G401.6 (cell line): ENCODE results near the gene MRPL10.

Experiments used
- FAIRE-seq: peaks from 2 replicates; lab custom pipeline; 2012; peaks lifted over from hg19 to GRCh38; lab: Jason Lieb, UNC

MRPL10 gene

GRCh38 chr17:47812146-47812920 lies 19.0 kb downstream of the MRPL10 start:
- no peak for FAIRE-seq

DNA sequence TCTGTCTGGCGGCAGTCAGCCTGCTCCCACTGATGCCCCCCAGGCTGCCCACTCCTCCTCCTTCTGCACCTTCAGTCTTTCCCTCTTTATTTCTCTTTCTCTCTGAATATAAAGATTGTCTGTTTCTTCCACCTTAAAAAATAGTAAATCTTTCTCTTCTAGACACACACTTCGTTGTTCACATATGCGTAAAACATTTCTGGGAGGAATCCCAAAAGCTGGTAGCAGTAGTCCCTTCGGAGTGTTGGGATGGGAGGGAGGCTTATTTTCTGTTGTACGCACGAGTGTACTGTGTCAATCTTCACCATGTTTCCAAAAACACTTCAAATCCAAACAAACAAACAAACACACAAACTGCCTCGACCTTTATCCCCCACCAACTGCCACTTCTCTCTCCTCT lies 19.6 kb downstream of the MRPL10 start:
- no peak for FAIRE-seq

DNA sequence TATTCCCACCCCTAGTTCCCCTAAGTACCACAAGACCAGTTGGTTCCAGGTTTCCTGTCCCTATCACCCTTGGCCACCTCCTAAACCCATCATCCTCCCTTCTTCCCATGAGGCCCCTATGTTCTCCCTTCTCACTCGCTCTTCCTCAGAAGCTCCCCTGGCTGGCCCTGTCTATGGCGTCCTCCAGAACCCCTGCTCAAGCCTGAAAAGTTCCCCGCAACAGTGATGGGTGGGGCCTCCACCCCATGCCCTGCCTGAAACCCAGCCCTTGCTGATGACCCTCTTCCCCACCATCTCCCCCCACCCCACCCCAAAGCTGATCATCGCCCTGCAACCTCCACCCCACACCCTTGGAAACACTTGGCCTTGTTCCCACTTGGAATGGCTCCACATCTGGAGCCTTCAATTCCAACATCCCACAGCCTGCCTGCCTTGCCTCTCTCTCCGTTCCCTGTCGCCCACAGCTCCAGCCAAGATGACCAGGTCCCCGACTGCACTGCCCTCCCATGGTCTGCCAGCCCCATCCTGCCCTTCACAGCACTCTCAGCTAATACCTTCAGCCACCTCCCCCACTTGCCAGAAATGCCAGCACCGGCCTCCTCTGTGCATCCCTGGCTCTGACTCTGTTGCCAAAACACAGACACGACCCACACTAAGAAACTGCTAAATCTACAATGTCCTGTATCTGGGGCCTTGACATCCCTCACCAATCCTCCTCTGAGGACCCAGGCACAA lies 20.3 kb downstream of the MRPL10 start:
- FAIRE-seq = no peak

DNA sequence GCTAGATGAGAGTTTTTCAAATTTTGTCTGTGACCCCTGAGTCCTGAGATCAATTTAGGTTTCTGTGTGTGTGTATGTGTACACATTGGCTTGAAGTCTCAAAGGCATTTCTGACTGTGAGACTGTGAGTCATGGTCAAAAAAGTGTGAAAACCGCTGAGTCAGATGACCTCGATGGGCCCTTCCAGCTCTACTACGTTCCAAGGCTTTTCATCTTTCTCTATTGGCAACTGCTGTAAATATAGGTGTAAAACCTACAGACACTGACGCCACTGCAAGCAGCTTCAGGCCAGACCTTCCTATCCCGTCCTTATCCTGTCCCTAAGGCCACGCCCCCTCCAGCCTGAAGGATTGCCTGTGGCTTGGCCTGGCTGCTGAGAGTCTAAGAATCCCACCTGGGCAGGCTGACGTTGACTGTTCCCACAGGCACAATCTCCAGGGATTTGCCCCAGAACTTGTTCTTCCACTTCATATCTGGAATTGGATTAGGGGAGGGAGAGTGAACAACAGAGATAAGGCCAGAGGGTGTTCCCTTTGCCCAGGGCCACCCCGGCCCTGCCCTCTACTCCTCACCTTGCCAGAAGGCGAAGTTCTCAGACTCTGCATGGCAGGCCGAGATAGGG lies 21.0 kb downstream of the MRPL10 start:
- no peak for FAIRE-seq

DNA sequence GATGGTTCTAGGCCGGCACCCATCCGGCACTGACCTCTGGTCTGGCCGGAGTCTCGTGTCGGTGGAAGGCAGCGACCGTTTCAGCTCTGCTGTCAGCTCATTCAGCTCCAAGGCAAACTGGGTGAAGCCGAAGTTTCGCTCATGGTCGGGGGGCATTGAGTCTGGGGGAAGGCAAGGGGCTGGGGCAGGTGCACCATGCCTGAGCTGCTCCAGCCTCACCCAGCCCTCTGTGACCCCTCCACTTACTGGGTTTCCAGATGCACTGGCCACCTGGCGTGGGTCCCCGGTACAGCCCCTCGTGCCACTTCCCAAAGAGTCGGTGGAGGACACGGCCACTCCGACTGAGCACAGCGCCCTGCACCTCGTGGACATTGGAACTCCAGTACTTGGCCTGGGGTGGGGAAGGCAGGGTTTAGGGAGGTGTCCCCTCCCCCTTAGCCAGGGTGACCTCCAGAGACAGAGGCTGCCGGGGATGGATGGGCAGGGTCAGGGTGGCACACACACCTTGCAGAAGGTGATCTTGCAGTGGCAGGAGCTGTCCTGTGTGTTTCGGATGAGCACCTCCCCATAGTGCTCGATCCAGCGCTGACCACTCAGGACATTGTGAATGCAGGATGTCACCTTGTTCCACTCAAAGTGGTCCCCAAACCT lies 22.4 kb downstream of the MRPL10 start:
- no peak for FAIRE-seq

DNA sequence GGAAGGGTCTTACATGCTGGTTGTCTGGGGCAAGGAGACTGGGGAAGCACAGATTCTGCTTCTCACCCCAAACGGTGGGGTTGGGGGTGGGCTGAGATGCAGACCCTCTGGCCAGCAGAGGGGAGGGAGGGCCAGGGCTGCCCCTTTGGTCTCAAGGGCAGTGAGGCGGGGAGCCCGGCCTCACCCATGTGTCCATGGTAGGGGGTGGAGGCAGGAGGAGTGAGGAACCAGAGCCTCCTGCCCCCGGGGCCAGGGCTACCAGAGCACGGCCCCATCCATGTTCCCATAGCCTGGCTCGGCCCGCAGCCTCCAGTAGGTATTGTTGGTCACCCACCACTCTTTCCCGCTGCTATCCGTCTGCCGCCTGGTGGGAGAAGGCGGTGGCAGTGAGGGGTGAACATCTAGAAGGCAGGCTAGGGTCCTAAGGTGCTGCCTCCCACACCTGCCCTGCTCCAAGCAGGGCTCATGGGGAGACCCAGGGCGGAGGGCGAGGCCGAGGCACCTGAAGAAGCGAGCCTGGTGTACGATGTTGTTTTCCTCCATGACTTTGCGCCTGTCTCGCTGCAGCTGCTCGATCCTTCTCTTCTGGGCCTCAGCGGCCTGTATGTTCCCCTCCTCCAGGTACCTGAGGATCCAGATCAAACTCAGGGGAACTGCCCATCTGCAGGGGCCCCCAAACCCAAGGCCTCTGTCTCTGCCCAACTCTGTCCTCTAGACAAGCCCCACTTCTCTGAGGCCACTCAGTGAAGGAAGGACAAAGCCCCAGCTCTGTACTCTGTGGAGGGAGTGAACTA lies 23.1 kb downstream of the MRPL10 start:
- FAIRE-seq = no peak

- FAIRE-seq = no peak
These were observed 23.9 kb downstream of the MRPL10 start for GRCh38 chr17:47807421-47807820.

DNA sequence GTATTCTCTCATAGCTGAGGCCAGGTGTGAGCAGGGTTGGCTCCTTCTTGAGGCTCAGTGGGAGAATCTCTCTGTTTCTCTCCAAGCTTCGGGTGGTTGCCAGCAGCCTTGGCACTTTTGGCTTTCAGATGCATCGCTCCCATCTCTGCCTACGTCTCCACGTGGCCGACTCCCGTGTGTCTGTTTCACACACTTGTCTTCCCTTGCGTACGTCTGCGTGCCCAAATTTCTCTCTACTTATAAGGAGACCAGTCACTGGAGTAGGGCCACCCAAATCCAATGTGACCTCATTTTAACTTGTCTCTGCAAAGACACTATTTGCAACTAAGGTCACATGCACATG lies 24.5 kb downstream of the MRPL10 start:
- FAIRE-seq = no peak

DNA sequence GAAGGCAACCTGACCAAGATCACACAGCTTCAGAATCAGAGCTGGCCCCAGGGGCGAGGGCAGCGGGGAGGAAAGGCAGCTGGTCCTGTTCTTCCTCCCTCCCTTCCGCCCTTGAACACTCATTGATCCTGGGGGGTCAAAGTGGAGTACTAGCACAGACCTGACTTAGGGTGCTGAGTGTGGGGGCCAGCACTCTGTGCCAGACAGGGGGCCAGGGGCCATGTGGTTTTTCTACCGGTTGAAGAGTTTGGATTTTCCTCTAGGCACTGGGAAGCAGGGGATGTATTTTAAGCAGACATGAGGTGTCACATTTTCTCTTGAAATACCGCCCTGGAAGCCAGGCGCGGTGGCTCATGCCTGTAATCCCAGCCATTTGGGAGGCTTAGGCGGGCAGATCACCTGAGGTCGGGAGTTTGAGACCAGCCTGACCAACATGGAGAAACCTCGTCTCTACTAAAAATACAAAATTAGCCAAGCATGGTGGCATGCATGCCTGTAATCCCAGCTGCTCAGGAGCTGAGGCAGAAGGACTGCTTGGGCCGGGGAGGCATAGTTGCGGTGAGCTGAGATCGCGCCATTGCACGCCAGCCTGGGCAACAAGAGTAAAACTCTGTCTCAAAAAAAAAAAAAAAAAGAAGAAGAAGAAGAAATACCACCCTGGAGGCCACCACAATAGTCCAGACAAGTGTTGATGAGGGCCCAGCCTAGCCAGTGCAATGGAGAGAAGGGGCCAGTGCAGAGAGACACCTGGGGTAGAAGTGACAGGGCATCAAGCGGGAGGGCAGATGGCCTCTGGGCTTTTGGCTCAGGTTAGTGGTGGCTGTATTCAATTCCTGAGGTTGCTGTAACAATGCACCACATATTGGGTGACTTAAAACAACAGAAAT lies 25.1 kb downstream of the MRPL10 start:
- FAIRE-seq = no peak

DNA sequence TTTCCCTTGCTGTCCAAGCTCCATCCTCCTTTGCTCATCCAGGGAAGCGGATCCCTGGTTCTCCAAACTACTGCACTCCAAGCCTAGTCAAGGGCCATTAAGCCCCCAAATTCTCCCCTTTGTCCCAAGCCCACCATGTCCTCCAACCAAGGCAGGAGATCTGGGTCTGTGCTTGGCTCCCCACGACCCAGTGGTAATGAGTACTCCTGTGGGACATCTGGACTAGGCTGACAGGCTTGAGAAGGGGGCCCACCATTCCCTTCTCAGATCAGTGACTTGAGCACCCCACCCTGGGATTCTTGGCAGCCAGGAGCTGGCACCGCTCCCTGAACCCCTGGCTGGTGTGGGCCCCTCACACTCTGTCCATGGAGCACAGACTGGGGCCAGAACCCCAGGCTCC lies 26.9 kb downstream of the MRPL10 start:
- FAIRE-seq = no peak

GRCh38 chr17:47803751-47804150 lies 27.6 kb downstream of the MRPL10 start:
- no peak for FAIRE-seq

DNA sequence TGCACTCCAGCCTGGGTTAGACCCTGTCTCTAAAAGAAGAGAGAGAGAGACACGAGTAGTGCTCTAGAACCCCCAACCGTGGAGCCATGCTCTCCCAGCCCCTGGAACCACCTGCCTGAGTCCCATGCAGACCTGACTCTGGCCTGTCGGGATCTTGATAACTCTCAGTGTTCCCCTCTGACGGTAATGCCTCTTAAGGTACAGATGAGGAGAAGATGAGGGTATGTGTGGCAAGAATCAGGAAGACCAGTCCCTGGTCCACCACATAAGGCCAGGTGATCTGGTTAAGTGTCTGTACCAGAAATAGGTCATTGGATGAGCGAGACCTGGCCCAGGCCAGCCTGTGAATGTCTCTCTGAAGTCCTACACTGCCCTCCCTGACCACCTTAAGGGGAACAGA lies 28.1 kb downstream of the MRPL10 start:
- FAIRE-seq = no peak

DNA sequence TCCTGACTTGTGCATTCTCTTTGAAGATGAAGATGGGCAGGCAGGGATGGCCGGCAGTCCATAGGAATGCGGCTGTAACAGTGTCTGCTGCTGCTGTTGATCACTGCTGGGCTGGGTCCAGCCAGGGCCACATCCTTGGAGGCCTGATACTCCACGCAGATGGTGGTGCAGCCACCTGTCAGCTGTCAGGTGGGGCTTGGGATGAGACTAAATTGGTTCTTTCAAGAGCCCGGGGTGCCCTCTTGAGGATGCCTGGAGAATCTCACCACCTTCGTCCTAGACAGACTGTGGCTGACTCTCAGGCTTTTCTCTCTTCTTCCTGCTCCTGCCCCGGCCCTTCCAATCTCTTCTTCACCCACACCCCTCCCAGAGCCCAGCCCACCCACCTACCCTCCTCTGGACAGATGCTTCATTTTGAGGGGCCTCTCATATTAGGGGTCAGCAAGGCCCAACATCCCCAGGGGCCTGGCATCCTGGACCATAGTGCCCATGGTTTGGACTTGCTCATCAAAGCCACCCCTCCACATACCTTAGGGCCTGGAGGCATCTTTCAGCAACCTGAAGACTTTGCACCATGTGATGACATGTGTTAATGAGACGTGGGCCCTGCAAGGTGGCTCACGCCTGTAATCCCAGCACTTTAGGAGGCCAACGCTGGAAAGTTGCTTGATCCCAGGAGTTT lies 28.9 kb downstream of the MRPL10 start:
- FAIRE-seq = no peak

GRCh38 chr17:47801906-47802305 lies 29.4 kb downstream of the MRPL10 start:
- no peak for FAIRE-seq

DNA sequence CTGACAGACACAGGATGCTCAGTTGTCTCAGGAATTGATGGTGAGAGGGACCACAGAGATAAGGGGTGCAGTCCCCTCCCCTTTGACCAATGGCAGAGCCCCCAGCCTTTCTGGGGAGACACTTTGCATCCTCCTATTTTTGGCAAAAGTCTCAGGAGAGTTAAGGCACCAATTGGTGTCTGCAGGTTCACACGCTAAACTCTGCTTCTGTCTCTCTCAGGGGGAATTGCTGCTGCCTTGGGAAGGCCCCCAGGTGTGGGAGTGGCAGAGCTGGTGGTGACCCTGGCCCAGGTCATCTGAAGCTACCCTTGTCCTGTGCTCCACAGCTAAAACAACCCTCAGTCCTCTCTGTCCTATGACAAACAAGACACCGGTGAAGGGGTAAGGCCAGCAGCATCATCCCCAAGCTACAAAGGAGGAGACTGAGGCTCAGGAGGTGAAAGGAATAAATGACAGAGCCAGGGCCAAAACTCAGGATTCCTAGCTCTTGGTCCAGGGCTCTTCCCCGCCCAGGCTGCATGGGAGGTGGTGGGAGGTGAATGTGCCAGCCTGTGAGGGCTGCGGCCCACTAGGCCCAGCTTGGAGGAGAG lies 30.1 kb downstream of the MRPL10 start:
- FAIRE-seq = no peak

DNA sequence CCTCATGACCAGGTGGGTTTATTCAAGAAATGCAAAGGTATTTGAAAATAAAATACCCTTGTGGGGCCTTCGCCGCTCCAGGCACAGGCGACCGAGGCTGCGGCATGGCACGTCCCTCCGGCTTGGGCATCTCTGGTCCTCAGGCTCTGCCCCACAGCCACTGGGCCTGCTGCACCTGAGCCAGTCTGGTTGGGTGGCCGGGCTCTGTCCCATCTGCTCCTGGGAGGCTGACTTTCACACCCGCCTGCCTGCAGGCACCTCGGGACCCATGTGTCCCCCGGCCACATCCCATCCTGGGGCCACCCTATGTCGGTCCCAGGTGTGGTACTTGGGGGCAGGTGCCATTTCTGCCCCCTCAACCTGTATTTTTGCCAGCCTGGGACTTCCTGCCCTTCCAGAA lies 30.7 kb downstream of the MRPL10 start:
- no peak for FAIRE-seq

DNA sequence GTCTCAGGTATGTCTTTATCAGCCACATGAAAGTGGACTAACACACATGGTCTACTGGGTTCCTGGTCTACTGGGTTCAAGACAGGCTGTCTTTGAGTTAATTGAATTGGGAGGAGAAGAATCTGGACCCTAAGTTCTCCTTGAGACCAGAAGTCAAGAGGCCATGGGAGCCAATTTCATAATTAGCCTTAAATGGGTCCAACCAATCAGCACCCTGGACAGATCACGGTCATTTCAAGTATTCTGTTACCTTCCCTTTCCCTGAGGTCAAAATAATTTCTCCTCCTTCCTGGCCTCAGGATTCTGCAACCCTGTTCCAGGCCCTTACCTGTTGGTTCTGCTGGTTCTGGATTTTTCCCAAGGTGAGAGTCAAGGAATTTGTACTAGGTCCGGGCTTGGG lies 33.5 kb downstream of the MRPL10 start:
- no peak for FAIRE-seq

DNA sequence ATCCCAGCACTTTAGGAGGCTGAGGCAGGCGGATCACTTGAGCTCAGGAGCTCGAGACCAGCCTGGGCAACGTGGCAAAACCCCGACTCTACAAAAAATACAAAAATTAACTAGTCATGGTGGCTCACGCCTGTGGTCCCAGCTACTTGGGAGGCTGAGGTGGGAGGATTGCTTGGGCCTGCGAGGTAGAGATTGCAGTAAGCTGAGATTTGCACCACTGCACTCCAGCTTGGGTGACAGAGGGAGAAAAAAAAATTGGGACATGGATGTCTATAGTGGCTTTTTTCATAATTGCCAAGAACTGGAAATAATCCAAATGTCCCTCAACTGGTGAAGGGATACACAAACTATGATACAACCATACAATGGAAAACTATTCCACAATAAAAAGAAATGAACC lies 38.4 kb downstream of the MRPL10 start:
- no peak for FAIRE-seq

GRCh38 chr17:47792457-47792856 lies 38.9 kb downstream of the MRPL10 start:
- no peak for FAIRE-seq

DNA sequence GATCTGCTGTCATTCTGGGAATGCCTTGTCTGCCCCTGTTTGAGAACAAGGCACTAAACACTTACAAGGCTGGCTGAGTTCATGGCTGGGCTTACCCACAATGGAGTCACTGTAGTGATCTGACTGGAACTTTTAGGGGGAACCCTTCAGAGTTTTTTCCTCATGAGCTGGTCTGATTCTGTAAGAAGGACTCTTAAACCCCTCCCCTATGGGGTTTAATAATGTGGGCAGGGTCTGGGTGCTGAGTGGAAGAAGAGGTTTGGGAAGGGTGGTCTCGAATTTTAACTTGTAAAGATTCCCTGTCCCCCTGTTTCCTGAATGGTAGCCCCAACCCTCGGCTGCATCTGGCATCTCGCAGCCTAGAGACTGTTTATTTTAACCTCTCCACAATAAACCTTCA lies 40.3 kb downstream of the MRPL10 start:
- FAIRE-seq = no peak
